ENCODE data around the gene APLF.

The APLF gene

GRCh38 chr2:68623820-68624219 lies 156.4 kb downstream of the APLF start:
- Histone ChIP-seq H3K4me3 (replicated peaks; ENCODE audit: low read depth, low read length) (no peak overlapping the region), H3K36me3 (ENCODE audit: control insufficient read depth, insufficient read depth, low read length) (no peaks in the 10 kb centered on the region), H3K27me3 (replicated peaks; ENCODE audit: control insufficient read depth, insufficient read depth, low read length) (no peaks in the 10 kb centered on the region)
- TF ChIP-seq CTCF (IDR thresholded peaks at IDR 0.05; ENCODE audit: insufficient read depth, low read length, poor library complexity, severe bottlenecking), result no peak
- no peak for DNase-seq (ENCODE audit: extremely low read depth, insufficient read length)

- DNase-seq (ENCODE audit: extremely low read depth, insufficient read length), result no peak
- TF ChIP-seq CTCF (IDR thresholded peaks at IDR 0.05; ENCODE audit: insufficient read depth, low read length, poor library complexity, severe bottlenecking), result no peak
Measured at GRCh38 chr2:68627615-68628014, 160.2 kb downstream of the APLF start.

More at GRCh38 chr2:68627615-68628014, 160.2 kb downstream of the APLF start:
- Histone ChIP-seq H3K36me3 (ENCODE audit: control insufficient read depth, insufficient read depth, low read length) (no peaks in the 10 kb centered on the region), H3K4me3 (replicated peaks; ENCODE audit: low read depth, low read length) (no peak overlapping the region), H3K27me3 (replicated peaks; ENCODE audit: control insufficient read depth, insufficient read depth, low read length) (no peaks in the 10 kb centered on the region)

Data from GM06990 (cell line).